C4-2B (cell line): ENCODE data around the gene UBD.

ENCODE experiments used
- ZFX ChIP-seq: fragments of 450-650 bp; IDR thresholded peaks from 2 replicates; pipeline ENCODE4 v1.6.1; 2017
- TF ChIP-seq, protein P1 (sequence below): fragments of 450-650 bp; conservative IDR thresholded peaks from 2 replicates; pipeline ENCODE4 v1.5.1; 2017; ENCODE audit warnings: mild to moderate bottlenecking

DNA sequence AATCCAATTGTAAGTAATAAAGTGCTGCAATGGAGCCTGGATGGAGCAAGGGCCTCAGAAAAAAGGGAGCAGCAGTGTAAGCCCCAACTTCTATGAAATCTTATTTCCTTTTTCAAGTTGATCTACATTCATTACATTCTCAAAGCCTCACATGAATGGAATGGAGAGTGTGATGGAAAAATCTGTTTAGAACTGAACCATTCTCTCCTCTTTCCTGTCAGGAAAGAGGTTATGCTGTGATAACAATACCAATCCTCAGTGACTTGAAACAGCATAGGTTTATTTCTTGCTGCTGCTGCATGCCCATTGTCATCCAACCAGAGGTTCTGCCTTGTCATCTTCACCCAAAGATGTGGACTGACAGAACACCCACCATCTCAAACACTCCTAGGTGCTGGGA lies 16.5 kb upstream of the UBD start:
- TF ChIP-seq, protein P1, sequence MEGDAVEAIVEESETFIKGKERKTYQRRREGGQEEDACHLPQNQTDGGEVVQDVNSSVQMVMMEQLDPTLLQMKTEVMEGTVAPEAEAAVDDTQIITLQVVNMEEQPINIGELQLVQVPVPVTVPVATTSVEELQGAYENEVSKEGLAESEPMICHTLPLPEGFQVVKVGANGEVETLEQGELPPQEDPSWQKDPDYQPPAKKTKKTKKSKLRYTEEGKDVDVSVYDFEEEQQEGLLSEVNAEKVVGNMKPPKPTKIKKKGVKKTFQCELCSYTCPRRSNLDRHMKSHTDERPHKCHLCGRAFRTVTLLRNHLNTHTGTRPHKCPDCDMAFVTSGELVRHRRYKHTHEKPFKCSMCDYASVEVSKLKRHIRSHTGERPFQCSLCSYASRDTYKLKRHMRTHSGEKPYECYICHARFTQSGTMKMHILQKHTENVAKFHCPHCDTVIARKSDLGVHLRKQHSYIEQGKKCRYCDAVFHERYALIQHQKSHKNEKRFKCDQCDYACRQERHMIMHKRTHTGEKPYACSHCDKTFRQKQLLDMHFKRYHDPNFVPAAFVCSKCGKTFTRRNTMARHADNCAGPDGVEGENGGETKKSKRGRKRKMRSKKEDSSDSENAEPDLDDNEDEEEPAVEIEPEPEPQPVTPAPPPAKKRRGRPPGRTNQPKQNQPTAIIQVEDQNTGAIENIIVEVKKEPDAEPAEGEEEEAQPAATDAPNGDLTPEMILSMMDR = no peak
- no peak for TF ChIP-seq ZFX
